Stimulated activated CD4-positive, alpha-beta T cell treated with anti-CD3 and anti-CD28 coated beads, Interleukin-4, amount 100 ng/mL, for 4 hours (primary cell): ENCODE data around the gene MMD.
"Not testable (repeated sequence)": the region's sequence is repeated elsewhere in the genome, so short reads cannot be mapped to it uniquely, and the experiment has no call there.

Experiments used
- DNase-seq, 2 experiments: peaks; one replicate each; pipeline ENCODE4 v3.0.0-alpha.2; 2020

Gene MMD

DNA sequence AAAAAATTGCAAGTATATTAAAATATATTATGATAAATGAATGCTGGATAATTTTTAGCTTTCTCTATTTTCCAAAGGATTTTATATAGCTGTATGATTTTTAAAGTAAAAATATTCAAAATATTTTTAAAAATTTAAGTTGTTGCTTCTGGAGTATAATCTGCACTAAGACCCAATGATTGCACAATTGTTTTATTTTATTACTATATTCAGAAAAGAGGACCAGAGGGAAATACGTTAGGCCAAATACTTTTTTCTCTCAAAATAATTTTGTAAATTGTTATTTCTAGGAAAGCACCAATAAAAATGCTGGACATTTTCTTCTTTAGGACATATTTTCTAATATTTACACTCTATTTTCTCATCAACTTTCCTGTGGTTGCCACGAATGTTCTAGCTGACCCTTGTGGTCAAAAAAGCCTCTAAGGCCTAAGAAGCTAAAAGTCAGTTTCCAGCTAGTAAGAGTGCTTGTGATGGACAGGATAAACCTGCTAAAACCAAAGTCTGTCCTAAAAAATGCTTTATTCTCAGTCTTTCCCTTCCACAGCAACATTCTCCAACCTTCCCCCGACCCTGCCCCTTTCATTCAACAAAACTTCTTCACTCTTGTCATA lies 31.2 kb downstream of the MMD start:
- no peak for DNase-seq

DNA sequence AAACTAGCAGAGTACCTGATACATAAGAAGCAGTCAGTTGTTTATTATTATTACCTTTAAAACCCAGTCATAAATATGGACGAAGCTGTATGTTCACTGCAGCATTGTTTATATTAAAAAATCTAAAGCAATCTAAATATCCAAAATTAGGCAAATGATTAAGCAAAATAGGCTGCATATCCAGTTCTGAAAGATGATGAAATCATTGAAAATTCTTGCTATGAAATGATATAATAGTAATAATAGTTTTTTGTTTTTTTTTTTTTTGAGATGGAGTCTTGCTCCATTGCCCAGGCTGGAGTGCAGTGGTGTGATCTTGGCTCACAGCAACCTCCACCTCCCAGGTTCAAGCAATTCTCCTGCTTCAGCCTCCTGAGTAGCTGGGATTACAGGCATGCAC lies 31.9 kb downstream of the MMD start:
- not testable (repeated sequence) for DNase-seq

DNA sequence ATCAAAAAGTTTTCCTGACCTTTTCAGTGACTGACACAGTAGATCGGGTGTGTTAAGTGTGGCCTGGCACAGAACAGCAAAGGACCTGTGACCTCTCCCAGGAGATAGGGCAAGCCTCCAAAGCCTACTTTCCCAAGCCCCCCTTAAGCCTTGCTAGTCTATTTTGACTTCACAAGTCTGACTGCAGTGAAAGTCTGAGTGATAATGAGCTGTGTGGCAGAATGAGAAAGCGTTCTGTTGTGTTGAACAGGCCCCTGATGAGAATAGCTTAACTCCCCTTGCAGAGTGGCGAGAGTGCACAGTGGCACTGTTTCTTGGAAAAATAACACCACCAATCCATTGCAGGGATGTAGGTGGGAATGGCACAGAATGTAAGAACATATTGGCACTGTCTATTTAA lies 32.8 kb downstream of the MMD start:
- no peak for DNase-seq

DNA sequence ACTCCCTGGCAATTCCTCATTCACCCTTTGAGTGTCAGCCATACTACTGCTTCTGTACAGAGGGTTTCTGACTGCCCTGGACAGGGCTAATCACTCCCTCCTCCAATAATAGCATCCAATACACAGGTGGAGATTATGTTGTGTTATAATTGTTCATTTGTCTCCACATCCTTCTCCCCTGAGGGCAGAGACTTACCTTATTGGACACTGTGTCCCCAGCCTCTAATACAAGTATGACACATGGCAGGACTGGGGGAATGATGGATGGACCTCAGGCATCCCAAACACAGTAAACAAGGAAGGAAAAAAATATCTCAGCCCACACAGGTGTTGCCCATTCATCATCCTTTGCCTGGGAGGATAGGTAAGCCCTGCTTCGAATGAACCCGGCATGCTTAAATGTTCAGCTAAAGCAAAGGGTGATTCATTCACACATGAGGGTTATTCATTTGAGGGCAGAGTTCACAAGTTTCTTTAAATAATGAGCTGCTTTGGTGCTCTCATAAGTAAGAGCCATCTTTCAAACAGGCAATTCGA lies 34.8 kb downstream of the MMD start:
- DNase-seq, result no peak

DNA sequence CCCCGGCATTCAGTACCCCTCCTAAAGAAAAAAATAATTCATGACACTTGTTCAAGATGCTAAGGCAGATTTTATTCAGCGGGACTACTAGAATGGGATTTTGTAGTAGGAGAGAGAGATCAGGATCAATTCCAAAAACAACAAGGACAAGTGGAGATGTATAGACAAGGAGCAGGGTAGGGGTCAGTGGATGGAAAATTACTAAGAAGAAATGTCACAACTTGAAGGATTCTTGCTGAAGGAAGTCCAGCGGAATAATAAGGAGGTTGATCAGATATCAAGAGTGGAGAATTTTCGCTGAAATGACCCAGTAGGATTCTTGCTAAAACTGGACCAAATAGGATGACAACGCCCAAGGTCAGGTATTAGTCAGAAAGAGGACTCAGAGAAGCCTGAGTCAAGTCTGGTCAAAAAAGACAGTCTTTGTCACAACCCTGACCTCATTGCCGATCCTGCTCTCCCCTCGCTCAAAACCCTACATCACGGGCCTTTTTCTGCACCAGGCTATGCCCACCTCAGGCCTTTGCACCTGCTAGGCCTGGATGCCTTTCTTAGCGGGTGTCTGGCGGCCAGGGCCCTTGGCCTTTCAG lies 36.9 kb downstream of the MMD start:
- no peak for DNase-seq

DNA sequence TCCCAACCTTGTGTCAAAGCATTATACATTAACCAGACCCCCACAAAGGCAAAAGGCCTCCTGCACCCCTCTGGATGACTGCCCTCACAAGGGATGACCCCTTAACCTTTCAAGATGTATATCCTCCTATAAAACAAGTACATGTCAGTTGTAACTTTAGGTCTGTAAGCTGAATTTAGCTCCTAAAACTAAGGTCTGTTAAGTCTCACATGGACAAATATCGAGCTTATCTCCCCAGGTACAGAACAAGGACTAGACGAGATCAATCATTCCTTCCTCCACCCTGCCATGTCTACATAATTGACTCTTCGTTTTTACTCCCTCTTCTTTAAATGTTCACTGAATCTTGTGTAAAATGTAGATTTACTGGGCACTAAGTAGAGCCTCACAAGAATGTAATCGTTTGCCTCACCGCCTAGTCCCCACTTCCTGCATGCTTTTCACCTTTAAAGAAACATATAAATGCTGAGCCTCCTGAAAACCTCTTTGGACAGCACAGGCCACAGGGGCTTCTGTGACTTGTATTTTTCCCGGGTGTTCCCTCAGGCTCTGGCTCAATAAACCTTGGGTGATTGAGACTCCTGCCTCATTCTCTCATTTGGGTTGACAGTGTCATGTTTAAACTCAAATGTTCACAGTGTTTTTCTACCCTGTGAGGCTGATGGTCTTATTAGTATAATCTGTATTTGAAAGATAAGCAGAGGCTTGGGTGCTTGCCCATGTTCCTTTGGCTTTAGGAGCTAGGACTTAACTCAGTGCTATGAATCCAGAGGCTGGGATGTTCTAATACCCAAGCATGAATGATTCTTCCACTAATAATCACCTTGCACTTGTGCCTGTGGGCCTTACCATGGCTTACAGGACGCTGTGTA lies 37.6 kb downstream of the MMD start:
- no peak for DNase-seq

DNA sequence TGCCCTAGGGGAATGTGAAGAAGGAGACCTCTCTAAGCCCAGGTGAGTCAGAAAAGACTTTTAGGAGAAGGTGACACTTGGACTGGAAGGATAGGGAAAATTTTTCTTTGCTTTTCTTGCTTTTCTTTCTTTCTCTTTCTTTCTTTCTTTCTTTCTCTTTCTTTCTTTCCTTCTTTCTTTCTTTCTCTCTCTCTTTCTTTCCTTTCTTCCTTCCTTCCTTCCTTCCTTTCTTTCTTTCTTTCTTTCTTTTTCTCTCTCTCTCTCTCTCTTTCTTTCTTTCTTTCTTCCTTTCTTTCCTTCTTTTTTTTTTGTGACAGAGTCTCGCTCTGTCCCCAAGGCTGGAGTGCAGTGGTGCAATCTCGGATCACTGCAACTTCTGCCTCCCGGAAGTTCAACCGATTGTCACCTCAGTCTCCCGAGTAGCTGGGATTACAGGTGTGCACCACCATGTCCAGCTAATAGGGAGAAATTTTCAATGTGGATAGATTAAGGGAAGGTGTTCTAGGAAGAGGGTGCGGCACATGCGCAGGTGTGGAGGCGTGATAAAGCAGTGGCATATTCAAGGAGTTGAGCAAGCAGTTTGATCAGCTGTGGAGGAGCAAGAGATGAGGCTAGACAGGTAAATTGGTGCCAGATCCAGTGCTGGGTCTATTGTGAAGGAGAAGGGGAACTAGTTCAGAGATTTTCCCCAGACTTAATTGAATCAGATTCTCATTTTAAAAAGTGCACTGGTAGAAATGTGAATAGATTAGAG lies 40.4 kb downstream of the MMD start:
- no peak for DNase-seq

DNA sequence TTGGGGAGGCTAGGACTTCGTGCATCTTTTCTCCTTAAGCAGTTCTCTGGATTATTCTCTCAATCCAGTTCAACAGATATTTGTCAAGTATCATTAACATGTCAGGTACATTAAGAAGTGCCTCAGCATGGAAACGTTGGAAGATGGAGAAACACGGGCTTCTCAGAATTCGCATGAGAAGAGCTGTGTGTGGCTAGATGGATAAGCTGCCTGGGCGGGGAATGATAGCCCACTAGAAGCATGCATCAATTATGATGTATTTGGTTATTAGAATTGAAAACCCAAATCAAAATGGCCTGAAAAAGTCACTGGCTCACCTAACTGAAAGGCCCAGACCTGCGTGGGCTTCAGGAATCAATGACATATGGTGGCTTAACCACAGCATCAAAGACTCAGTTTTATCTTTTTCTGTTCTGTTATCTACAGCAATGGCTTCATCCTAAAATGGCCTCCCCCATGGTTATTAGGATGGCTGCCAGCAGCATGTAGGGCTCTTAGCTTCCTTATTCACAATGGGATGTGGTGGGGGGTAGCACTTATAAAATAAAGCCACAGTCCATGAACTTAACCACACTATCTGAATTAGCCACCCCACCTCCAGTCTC lies 43.9 kb downstream of the MMD start:
- DNase-seq, result no peak

DNA sequence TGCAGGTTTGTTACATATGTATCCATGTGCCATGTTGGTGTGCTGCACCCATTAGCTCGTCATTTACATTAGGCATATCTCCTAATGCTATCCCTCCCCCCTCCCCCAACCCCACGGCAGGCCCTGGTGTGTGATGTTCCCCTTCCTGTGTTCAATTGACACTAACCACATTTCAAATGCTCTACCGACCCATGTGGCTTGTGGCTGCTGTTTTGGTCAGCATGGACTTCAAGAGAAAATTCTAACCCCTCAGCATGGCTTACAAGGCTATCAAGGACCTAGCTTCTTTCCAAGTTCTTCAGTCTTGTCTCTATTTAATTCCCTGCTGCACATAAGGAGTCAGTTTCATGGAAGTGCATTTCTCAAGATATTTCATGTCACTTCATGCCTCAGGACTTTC lies 52.9 kb downstream of the MMD start:
- DNase-seq, result no peak

DNA sequence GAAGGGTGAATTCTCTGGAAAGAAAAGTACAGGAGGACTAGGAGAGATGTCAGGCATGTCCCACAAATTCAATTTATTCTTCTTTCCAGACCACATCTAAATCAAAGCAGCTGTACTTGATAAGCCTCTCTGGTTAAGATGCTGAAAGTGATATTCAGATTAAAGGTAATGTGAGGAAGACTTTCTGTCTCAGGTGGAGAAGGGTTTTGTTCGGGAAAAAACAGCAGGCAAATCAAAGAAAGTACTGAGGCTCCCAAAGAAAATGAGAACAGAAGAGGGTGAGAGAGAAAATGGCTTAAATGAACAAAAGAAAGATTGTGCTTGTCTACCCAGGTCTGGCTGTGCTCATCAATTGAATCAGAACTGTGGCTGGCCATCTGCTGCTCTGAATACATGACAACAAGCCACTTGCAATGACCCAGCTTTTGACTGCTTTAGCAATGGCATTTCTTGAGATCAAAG lies 55.6 kb downstream of the MMD start:
- DNase-seq, result no peak

DNA sequence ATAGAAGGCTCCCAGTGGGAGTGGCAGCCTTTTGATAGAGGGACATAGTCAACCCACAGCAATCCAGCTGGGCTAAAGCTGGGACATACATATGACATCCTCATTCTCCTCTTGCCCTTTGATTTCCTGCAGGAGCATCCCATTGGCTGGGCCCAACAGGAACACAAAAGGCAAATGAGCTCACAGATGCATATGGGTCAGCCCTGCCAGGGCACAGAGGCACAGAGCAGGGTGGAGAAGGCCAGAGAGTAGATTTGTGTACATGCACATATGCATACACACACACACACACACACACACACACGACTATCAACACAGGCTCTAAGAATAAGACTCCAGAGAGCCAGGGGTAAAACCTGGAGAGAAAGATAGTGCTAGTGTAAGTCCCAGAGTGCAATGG lies 58.6 kb downstream of the MMD start:
- no peak for DNase-seq

DNA sequence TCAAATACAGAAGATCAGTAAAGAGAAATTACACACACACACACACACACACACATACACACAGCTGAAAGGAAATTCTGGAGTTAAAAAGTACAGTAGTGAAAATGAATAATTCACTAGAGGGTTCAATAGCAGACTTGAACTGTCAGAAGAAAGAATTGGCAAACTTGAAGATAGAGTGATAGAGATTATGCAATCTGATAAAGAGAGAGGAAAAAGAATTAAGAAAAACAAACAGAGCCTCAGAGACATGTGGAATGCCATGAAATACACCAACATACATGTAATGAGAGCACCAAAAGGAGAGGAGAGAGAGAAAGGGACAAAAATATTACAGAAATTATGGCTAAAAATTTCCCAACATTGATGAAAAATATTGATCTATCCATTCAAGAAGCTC lies 60.7 kb downstream of the MMD start:
- no peak for DNase-seq

DNA sequence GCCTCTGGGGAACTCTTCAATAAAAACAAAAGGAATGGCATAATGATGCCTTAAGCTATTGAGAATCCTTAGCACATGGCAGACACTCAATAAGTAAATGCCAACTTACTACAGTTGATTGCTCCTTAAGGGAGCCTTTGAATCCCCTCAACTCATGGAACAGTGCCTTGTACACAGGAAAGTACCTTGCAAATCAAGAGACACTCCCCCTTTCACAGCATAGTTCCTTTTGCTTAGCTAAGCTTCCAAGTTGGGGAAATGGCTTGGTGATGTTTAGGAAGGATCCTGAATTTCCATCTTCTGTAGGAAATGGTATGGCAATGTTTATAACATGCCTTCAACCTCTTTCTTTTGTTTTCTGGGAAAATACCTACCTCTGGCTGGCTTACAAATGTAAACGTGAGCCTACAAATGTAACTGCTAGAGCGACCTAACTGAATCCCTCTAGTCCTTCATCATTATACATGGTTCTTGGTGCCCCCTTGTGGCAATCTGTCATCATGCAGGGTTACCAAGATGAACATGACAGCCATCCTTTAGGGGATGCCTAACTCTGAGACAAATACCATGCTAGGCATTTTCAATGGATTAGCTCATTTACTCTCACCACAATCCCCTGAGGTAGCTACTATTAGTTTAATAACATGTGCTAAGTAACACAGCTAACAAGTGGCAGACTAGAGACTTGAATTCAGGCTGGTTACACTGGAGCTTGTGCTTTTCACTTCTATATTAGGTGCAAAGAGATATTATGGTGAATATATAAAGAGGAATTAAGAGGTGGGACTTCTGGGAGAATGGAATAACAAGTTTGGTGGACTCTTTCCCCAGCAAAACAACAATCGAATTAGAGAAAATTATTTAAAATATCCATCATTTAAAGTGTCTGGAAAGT lies 65.0 kb downstream of the MMD start:
- peak; percentile 53 to 55 for DNase-seq

DNA sequence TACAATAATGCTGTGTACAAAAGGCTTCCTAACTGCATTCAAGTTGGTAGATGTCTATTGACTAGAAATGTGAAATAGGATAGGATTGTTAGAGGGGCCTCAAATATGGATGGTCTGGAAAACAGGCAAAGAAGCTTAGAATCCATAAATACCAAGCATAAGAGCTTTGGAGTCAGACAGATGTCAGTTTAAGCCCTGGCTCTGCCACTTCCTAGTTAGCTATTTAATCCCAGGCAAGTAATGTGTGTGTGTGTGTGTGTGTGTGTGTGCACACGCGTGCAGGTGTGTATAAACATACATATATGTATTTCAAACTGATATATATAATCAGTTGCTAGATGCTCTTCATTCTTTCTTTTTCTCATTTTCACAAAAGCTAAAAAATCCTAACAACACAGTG lies 66.7 kb downstream of the MMD start:
- DNase-seq, result no peak

DNA sequence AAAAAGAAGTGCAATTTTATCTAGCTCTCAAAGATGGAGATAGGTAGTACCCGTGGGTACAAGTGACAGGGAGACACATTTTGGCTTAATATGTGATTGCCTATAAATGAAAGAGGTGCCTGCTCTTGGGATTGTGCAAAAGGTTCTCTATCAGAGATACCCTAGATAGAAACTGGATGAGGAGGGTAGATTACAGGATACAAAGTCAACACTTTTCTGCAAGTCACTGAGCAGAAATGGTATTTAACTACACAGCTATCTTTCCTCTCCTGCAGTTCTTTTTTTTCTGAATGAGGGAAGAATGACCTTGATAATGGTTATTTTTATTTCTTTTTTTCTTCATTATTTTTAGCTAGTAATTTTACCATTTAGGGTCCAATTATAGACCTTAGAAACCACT lies 67.6 kb downstream of the MMD start:
- no peak for DNase-seq

DNA sequence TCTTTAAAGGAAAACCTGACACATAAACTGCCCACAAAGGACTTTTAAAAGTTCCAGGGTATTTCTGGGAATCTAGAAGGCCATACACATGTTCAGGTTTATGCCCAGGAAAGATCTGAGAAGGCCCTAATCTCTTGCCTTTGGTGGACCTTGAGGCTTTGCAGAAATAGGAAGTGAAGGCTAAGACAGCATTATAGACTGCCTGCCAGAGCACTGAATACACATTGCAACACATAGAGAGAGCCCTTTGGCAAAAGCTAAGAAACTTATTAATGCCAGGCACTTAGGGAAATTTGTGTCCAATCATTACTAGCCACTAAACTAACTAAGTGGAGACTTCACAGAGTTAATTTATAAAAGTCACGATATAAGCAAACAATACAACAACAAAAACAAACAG lies 70.4 kb downstream of the MMD start:
- no peak for DNase-seq

DNA sequence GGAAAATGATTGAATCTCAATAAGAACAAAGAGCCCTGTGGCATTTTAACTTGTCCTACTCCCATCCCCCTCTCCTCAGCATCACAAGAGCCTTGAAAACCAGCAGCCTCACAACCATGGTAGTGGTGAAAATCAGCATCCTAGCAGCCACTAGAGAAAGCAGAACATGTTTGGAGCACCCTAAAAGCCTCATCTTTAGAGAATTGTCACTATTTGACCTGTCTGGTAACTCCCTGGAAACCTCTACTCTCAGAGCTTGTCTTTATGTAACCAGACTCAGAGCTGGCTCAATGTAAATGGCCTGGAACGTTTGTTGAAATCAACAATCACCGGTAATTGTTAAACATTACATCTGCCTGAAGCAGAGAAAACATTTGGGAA lies 70.8 kb downstream of the MMD start:
- DNase-seq, result no peak

DNA sequence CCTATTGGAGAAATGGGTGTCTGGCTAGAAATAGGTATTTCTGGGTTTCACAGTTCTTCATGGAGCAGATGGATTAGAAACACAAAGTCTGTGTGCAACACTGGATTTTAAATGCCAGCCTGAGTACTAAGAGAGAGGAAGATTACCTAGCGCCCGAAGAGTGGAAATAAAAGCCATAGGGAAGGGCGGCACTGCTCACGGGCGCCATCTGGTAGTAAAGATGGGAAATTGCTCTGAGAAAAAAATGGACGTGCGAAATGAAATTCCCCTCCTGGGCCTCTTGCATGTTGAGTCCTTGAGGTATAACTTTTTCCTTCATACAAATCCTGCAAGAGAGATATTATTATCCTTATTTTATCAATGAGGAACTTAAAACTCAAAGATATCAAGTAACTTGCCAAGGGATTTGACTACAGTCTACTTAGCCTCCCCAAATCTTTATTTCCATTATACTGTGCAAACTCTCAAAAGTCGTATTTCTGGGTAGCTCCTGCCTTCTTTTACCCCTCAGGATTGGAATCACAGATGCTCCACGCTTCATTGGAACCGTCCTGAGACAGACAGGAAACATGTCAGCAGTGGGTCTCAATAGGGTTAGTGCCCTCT lies 72.8 kb downstream of the MMD start:
- peak; percentile 9 to 22 for DNase-seq

DNA sequence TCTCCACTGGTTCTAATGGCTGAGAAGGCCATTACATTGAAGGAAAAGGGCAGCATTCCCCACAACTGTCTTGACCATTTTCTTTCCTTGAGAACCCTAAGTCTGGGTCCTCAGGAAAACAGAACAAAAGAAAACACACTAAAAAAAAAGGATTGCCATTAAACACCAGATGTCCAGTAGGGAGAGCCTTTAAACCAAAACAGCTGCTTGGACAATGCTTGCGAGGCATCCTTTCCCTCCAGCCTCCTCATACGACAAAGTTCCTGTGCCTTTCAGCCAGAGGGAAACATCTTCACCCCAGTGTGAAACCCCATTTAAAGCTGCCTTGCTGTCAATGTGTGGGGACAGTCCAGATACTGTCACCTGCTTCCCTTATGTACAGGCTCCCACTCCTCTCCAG lies 74.3 kb downstream of the MMD start:
- DNase-seq, result no peak

DNA sequence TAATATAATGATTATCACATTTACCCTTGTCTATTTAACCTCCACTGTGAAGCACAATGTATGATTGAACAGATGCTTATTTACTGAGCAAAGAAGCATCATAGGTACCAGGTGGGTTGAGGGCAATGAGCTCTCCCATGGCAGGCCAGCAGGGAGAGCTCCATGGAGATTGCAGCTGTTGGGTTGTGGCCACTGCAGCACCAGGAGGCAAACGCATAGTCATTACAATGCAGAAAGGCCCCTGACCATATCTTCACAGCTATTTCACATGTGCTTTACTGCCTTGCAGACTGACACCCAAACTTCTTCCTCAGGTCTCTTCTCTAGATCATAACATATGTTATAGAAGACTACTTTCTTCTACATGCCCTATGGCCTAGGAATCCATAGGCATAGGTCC lies 75.0 kb downstream of the MMD start:
- DNase-seq, result no peak

DNA sequence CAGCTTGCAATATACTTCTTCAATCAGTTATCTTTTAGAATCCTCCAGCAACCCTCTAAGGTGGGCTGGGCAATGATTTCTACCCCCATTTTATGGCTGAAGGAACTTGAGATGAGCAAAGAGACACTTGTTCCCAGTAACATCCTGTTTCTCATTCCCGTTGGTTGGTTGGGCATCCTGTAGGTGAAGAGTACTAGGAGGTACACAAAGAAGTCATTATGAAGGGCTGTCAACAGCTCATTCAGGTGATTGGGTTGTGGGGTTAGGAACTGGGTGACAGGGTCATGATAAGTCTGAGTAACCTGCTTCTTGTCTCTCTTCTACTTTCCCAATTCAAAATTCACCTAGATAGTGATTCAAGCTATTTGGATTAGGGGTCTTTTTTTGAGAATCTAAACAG lies 76.5 kb downstream of the MMD start:
- no peak for DNase-seq
